Spleen (tissue), 7 donors: ENCODE measurements around the gene ZFC3H1.

Experiments
- CTCF ChIP-seq, 11 experiments: fragments of 200-600 bp in 7 of 11; fragments of 450-650 bp in 4 of 11; sonication (generic) in 4 of 11; IDR thresholded peaks in 8 of 11; conservative IDR thresholded peaks in 3 of 11; 1 replicate in 7 of 11; 2 replicates in 4 of 11; pipeline versions ENCODE4 v1.4.0 to v1.8.0; 2016 to 2021; ENCODE audit warnings: antibody characterized with exemption in 11 of 11, inconsistent platforms in 4 of 11, mild to moderate bottlenecking in 1 of 11
- POLR2A ChIP-seq, 3 donors: fragments of 450-650 bp; IDR thresholded peaks; one replicate each; pipeline ENCODE4 v1.5.1; 2017; ENCODE audit warnings: antibody characterized with exemption in 3 of 3, mild to moderate bottlenecking in 1 of 3
- POLR2AphosphoS5 ChIP-seq, 3 donors: sonication (generic); formaldehyde crosslinking; IDR thresholded peaks; one replicate each; pipeline ENCODE4 v1.5.1; 2017; ENCODE audit warnings: antibody characterized with exemption in 3 of 3
- donor health status: DM: no; HTN: no; CAD: no; lungs with moderate emphysema.
- donor health status: DM: no; HTN: no; CAD: no.
- donor health status: DM: no; HTN: no; CAD: no.

GRCh38 chr12:71584356-71584755 is 79.3 kb downstream of the ZFC3H1 start:
- no peak for TF ChIP-seq CTCF (IDR thresholded peaks at IDR 0.05 in 8 of 11, conservative IDR thresholded peaks at IDR 0.05 in 3 of 11)
- TF ChIP-seq POLR2AphosphoS5 (IDR thresholded peaks at IDR 0.05): no peak
- TF ChIP-seq POLR2A (IDR thresholded peaks at IDR 0.05): no peak
